Karpas-422 (cell line): ENCODE data around the gene MTREX. TPM values are rescaled to one million over a fixed set of nuclear protein-coding genes. Genes with fewer than 3 reads are reported as not detected.

Source experiments
- DNase-seq: peaks from one replicate; pipeline ENCODE4 v3.0.0-alpha.2; 2015
- H2AFZ ChIP-seq: fragments of 200-600 bp; sonication (generic); 2 replicates; pipeline ENCODE4 v1.6.1; 2014; ENCODE audit warnings: antibody characterized with exemption, low read length, mixed read lengths
- H3K27ac ChIP-seq: fragments of 200-600 bp; sonication (generic); 2 replicates; pipeline ENCODE4 v1.5.1; 2014; ENCODE audit warnings: mild to moderate bottlenecking, low read length, moderate library complexity
- H3K27me3 ChIP-seq: fragments of 200-600 bp; sonication (generic); 2 replicates; pipeline ENCODE4 v1.6.1; 2014; ENCODE audit warnings: low read length, mixed read lengths
- H3K36me3 ChIP-seq: fragments of 200-600 bp; sonication (generic); 2 replicates; pipeline ENCODE4 v1.6.1; 2014; ENCODE audit warnings: low read length, mixed read lengths; ENCODE audit not compliant: insufficient read depth
- H3K4me1 ChIP-seq: fragments of 200-600 bp; sonication (generic); 2 replicates; pipeline ENCODE4 v1.6.1; 2014; ENCODE audit warnings: mild to moderate bottlenecking, low read length, mixed read lengths
- H3K4me2 ChIP-seq: fragments of 200-600 bp; sonication (generic); 2 replicates; pipeline ENCODE4 v1.6.1; 2014; ENCODE audit warnings: low read length, low read depth, mild to moderate bottlenecking; ENCODE audit not compliant: poor library complexity, severe bottlenecking
- H3K4me3 ChIP-seq: fragments of 200-600 bp; sonication (generic); 2 replicates; pipeline ENCODE4 v1.5.1; 2014; ENCODE audit warnings: mild to moderate bottlenecking, antibody characterized with exemption, low read length, mixed read lengths
- H3K79me2 ChIP-seq: fragments of 200-600 bp; sonication (generic); 2 replicates; pipeline ENCODE4 v1.6.1; 2014; ENCODE audit warnings: mild to moderate bottlenecking, low read length, mixed read lengths
- H3K9ac ChIP-seq: fragments of 200-600 bp; sonication (generic); 2 replicates; pipeline ENCODE4 v1.6.0; 2014; ENCODE audit warnings: low read length
- H3K9me2 ChIP-seq: fragments of 200-600 bp; sonication (generic), shearing (Covaris generic); replicated peaks from 2 replicates; pipeline ENCODE4 v1.6.0; 2014; ENCODE audit warnings: mild to moderate bottlenecking, low read length, moderate library complexity; ENCODE audit not compliant: insufficient read depth
- H3K9me3 ChIP-seq: fragments of 300-700, 200-600 bp; sonication (generic); 2 replicates; pipeline ENCODE4 v1.6.1; 2014; ENCODE audit warnings: low read length, mixed read lengths
- H4K20me1 ChIP-seq: fragments of 200-600 bp; sonication (generic); 2 replicates; pipeline ENCODE4 v1.6.1; 2014; ENCODE audit warnings: mild to moderate bottlenecking, antibody characterized with exemption, low read length, low read depth; ENCODE audit not compliant: insufficient read depth
- total RNA-seq: library from RNA; depleted of rRNA; stranded (reverse); fragments of >200 nt; shearing (Covaris generic); gene quantifications from 2 replicates; pipeline ENCODE4 v1.2.3, GENCODE V29; 2014; ENCODE audit warnings: low replicate concordance

MTREX gene
- total RNA-seq, 1 experiment from 2014 or later, result 79.9 TPM

DNA sequence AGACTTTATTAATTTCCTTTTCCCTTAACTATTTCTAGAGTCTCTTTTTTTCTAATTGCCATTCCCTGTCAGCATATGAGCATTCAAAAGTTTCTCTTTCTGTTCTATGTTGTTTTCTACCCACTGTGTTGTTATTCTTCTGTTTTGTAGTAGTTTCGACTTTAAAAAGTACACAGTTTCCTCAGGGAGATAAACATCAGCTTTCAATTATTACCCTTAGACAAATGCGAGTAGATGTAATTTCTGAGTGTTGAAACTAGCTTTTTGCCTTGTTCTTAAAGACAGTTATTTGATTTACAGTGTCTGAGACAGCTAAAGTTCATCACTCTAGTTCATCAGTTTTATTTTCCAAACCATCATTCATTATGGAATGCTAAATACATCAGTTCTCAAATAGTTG is 19.5 kb downstream of the MTREX start:
- Histone ChIP-seq H3K9ac (no peak overlapping the region), H3K79me2 (peaks cover 96% of the 10 kb centered on the region), H3K4me1 (0 out of 2 replicates have a peak, but pooled peaks cover 1% of the 10 kb centered on the region), H4K20me1 (no peaks in the 10 kb centered on the region), H3K36me3 (peaks cover 61% of the 10 kb centered on the region), H3K9me2 (no peaks in the 10 kb centered on the region), H3K9me3 (no peaks in the 10 kb centered on the region), H3K4me2 (no peak overlapping the region), H3K27me3 (no peaks in the 10 kb centered on the region), H3K27ac (no peak overlapping the region), H3K4me3 (no peak overlapping the region), H2AFZ (no peak overlapping the region)
- no peak for DNase-seq

DNA sequence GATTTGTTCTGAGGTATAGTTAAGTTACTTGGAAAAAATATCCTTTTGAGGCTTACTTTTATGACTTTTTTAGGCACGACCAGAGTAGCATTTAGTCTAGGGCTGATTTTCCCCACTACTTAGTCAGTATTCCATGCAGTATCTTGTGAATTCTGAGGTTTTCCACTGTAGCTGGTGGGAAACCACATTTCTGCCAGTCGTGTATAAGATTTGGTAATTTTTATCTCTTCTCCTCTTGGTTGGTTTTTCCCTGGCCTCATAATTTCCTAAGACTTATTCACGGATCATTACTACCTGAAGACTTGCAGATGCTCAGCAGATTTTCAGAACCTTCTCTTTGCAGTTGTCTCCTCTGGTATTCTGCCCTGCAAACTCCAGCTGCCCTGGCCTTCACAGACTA is 23.5 kb downstream of the MTREX start:
- Histone ChIP-seq H4K20me1 (peaks cover 4% of the 10 kb centered on the region; the same call in 1 of the 2 replicates), H3K9ac (no peak overlapping the region), H3K4me2 (no peak overlapping the region), H3K79me2 (peaks cover 99% of the 10 kb centered on the region), H3K9me3 (no peaks in the 10 kb centered on the region), H2AFZ (no peak overlapping the region), H3K4me1 (no peaks in the 10 kb centered on the region), H3K4me3 (no peak overlapping the region), H3K36me3 (peaks cover 79% of the 10 kb centered on the region), H3K27me3 (no peaks in the 10 kb centered on the region), H3K9me2 (no peaks in the 10 kb centered on the region), H3K27ac (no peak overlapping the region)
- DNase-seq, result no peak

DNA sequence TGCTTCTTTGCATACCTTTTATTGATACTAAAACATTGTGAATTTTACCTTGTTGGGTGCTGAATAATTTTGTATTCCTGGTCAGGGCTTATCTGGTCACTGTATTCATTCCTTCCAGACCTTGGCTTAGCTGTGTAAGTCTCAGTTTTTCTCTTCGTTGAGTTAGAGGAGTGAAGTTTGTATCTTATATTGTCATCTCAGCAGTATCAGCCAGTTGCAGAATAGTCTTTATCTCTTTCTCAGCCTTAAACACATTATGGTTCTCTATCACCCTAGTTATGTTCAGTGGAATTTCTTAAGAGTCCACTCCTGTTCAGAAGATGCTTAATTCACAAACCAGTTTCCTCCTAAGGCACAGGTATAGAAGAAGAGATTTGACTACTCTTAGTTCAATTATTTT is 25.2 kb downstream of the MTREX start:
- Histone ChIP-seq H3K9ac (no peak overlapping the region), H3K27me3 (no peaks in the 10 kb centered on the region), H3K4me2 (no peak overlapping the region), H3K4me3 (no peak overlapping the region), H3K4me1 (no peaks in the 10 kb centered on the region), H3K36me3 (peaks cover 77% of the 10 kb centered on the region), H4K20me1 (peaks cover 4% of the 10 kb centered on the region; the same call in 1 of the 2 replicates), H3K27ac (no peak overlapping the region), H2AFZ (no peak overlapping the region), H3K9me3 (no peaks in the 10 kb centered on the region), H3K9me2 (no peaks in the 10 kb centered on the region), H3K79me2 (peaks cover 99% of the 10 kb centered on the region)
- no peak for DNase-seq

DNA sequence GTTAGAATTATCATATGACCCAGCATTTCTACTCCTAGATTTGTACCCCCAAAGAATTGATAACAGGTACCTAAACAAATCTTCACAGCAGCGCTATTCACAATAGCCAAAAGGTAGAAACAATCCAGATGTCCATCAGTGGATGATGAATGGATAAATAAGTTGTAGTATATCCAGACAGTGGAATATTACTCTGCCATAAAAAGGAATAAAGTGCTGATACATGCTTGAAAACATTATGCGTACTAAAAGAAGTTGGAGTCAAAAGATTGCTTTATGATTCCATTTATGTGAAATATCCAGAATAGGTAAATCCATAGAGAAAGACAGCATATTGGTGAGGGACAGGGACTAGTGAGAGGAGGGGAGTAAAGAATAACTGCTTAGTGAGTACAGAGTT is 26.0 kb downstream of the MTREX start:
- Histone ChIP-seq H3K79me2 (peaks cover 99% of the 10 kb centered on the region), H4K20me1 (peaks cover 4% of the 10 kb centered on the region; the same call in 1 of the 2 replicates)

DNA sequence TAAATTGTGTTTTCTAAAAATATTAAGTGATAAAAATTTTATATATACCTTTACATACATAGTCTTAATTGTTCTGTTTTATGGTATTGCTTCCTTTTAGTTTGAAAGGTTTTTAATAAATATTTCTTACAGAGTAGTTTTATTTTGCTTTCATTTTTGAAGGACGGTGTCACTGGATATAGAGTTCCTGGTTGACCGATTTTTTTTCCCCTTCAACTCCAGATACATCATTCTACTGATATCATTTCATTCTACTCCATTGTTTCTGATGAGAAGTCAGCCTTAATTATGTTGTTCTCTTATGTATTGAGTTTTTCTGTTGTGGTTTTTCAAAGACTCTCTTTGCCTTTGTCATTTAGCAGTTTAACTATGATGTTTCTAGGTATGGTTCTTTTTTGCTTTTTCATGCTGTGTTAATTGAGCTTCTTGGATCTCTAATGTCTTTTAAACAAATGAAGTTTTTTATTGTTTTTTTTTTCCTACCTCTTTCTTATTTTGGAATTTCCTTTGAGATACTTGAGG is 30.4 kb downstream of the MTREX start:
- H3K36me3 ChIP-seq, result peaks cover 65% of the 10 kb centered on the region
- peaks cover 3% of the 10 kb centered on the region; the same call in 1 of the 2 replicates for H3K4me1 ChIP-seq
- no peak overlapping the region for H2AFZ ChIP-seq
- H3K4me3 ChIP-seq, result no peak overlapping the region
- no peak overlapping the region for H3K4me2 ChIP-seq
- no peak overlapping the region for H3K27ac ChIP-seq
- peaks cover 4% of the 10 kb centered on the region; the same call in 1 of the 2 replicates for H4K20me1 ChIP-seq
- H3K9me2 ChIP-seq, result no peaks in the 10 kb centered on the region
- peaks cover 83% of the 10 kb centered on the region for H3K79me2 ChIP-seq
- no peaks in the 10 kb centered on the region for H3K9me3 ChIP-seq
- H3K27me3 ChIP-seq, result no peaks in the 10 kb centered on the region
- no peak for DNase-seq
- no peak overlapping the region for H3K9ac ChIP-seq

More for the DNA sequence above, 26.0 kb downstream of the MTREX start:
- Histone ChIP-seq H2AFZ (no peak overlapping the region), H3K9ac (no peak overlapping the region), H3K4me1 (peaks cover 3% of the 10 kb centered on the region; the same call in 1 of the 2 replicates), H3K9me3 (no peaks in the 10 kb centered on the region), H3K9me2 (no peaks in the 10 kb centered on the region), H3K4me2 (no peak overlapping the region), H3K36me3 (peaks cover 70% of the 10 kb centered on the region), H3K27me3 (no peaks in the 10 kb centered on the region), H3K4me3 (no peak overlapping the region), H3K27ac (no peak overlapping the region)
- DNase-seq, result no peak

DNA sequence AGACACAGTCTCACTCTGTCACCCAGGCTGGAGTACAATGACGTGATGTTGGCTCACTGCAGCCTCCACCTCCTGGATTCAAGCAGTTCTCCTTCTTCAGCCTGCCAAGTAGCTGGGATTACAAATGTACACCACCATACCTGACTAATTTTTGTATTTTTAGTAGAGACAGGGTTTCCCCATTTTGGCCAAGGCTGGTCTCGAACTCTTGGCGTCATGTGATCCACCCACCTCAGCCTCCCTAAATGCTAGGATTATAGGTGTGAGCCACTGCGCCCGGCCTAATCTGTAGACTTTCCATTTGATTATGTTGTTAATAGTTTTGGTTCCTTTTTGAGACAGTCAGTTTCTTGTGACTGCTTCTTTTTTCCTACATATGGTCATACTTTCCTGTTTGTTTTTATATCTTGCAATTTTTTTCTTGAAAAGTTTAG is 31.0 kb downstream of the MTREX start:
- no peak overlapping the region for H3K27ac ChIP-seq
- peaks cover 65% of the 10 kb centered on the region for H3K36me3 ChIP-seq
- no peak overlapping the region for H3K4me2 ChIP-seq
- no peaks in the 10 kb centered on the region for H3K9me3 ChIP-seq
- no peaks in the 10 kb centered on the region for H3K27me3 ChIP-seq
- H3K4me3 ChIP-seq, result no peak overlapping the region
- H2AFZ ChIP-seq, result no peak overlapping the region
- H4K20me1 ChIP-seq, result peaks cover 2% of the 10 kb centered on the region; the same call in 1 of the 2 replicates
- peaks cover 83% of the 10 kb centered on the region for H3K79me2 ChIP-seq
- peaks cover 3% of the 10 kb centered on the region; the same call in 1 of the 2 replicates for H3K4me1 ChIP-seq
- H3K9me2 ChIP-seq, result no peaks in the 10 kb centered on the region
- no peak for DNase-seq
- no peak overlapping the region for H3K9ac ChIP-seq

DNA sequence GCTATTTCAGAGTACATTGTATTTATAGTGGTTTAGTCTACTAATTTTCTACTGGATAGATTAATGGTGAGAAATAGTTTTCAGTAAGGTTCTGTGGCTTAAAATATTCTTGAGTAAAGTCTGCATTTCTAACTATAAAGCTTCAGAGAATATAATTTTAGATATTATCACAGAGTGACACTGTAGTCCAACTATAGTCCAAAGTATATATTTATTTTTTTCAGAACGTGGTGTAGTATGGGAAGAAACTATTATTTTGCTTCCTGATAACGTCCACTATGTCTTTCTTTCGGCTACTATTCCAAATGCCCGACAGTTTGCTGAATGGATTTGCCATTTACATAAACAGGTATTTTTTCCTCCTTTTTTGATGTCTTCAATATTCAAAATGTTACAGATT is 35.3 kb downstream of the MTREX start:
- no peaks in the 10 kb centered on the region for H3K27me3 ChIP-seq
- H3K9ac ChIP-seq, result no peak overlapping the region
- peaks cover 4% of the 10 kb centered on the region for H3K4me1 ChIP-seq
- H3K4me2 ChIP-seq, result no peak overlapping the region
- H3K36me3 ChIP-seq, result peaks cover 85% of the 10 kb centered on the region
- no peaks in the 10 kb centered on the region for H3K9me2 ChIP-seq
- no peaks in the 10 kb centered on the region for H4K20me1 ChIP-seq
- DNase-seq, result no peak
- no peak overlapping the region for H3K27ac ChIP-seq
- no peak overlapping the region for H2AFZ ChIP-seq
- no peak overlapping the region for H3K4me3 ChIP-seq
- peaks cover 3% of the 10 kb centered on the region; the same call in 1 of the 2 replicates for H3K9me3 ChIP-seq
- peaks cover 69% of the 10 kb centered on the region for H3K79me2 ChIP-seq

DNA sequence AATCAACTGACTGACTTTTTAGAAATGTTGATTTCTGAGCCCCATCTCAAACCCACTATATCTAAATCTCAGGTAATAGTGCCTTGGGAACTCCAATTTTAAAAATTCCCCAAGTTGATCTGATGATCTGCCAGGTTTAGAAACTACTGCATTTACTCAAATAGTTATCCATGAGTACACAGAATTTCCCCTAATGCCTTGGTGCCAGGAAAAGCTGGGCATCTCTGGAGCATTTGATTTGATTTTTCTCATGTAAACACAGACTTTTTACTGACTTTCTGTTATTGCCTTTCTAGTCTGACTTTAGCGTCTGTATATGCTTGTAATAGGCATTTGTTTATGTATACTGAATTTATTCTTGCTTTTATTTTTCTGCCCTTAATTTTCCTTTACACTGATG is 35.8 kb downstream of the MTREX start:
- H3K79me2 ChIP-seq, result peaks cover 69% of the 10 kb centered on the region
- no peak overlapping the region for H3K9ac ChIP-seq
- H3K9me3 ChIP-seq, result peaks cover 3% of the 10 kb centered on the region; the same call in 1 of the 2 replicates
- peaks cover 90% of the 10 kb centered on the region for H3K36me3 ChIP-seq
- no peaks in the 10 kb centered on the region for H4K20me1 ChIP-seq
- DNase-seq, result no peak
- no peaks in the 10 kb centered on the region for H3K9me2 ChIP-seq
- H3K4me3 ChIP-seq, result no peak overlapping the region
- no peaks in the 10 kb centered on the region for H3K27me3 ChIP-seq
- no peak overlapping the region for H3K27ac ChIP-seq
- H2AFZ ChIP-seq, result no peak overlapping the region
- H3K4me2 ChIP-seq, result no peak overlapping the region
- H3K4me1 ChIP-seq, result peaks cover 7% of the 10 kb centered on the region
